ENCODE results near the gene C17orf75.

C17orf75 gene

GRCh38 chr17:32288615-32289014, 53.4 kb downstream of the C17orf75 start:
- peaks cover 4% of the 10 kb centered on the region for H3K4me1 ChIP-seq (ENCODE audit: control insufficient read depth, insufficient read depth, low read length, poor library complexity, severe bottlenecking)
- no peak overlapping the region for H3K27ac ChIP-seq (ENCODE audit: low read depth, low read length, severe bottlenecking)
- no peaks in the 10 kb centered on the region for H3K9me3 ChIP-seq (ENCODE audit: control insufficient read depth, low read length)
- no peak overlapping the region for H3K4me3 ChIP-seq (ENCODE audit: extremely low read depth, insufficient read depth, low read length, poor library complexity, severe bottlenecking)
- WGBS, 2 experiments (ENCODE audit: insufficient coverage in 2 of 2) = 70 to 85% methylated on average over 2 to 5 of the region's 11 CpGs
- no peaks in the 10 kb centered on the region for H3K36me3 ChIP-seq (ENCODE audit: control insufficient read depth, insufficient read depth, low read length)

GRCh38 chr17:32287804-32288511, 54.0 kb downstream of the C17orf75 start:
- 83 to 90% methylated on average over 9 to 10 of the region's 10 CpGs for WGBS, 2 experiments (ENCODE audit: insufficient coverage in 2 of 2)
- Histone ChIP-seq H3K27ac (ENCODE audit: low read depth, low read length, severe bottlenecking) (no peak overlapping the region), H3K4me1 (ENCODE audit: control insufficient read depth, insufficient read depth, low read length, poor library complexity, severe bottlenecking) (peaks cover 4% of the 10 kb centered on the region), H3K9me3 (ENCODE audit: control insufficient read depth, low read length) (no peaks in the 10 kb centered on the region), H3K4me3 (ENCODE audit: extremely low read depth, insufficient read depth, low read length, poor library complexity, severe bottlenecking) (no peak overlapping the region), H3K36me3 (ENCODE audit: control insufficient read depth, insufficient read depth, low read length) (no peaks in the 10 kb centered on the region)

- H3K27ac ChIP-seq (ENCODE audit: low read depth, low read length, severe bottlenecking) = no peak overlapping the region
- WGBS, 2 experiments (ENCODE audit: insufficient coverage in 2 of 2) = 86 to 96% methylated on average over 3 to 5 of the region's 5 CpGs
- H3K36me3 ChIP-seq (ENCODE audit: control insufficient read depth, insufficient read depth, low read length) = no peaks in the 10 kb centered on the region
- H3K9me3 ChIP-seq (ENCODE audit: control insufficient read depth, low read length) = no peaks in the 10 kb centered on the region
- H3K4me1 ChIP-seq (ENCODE audit: control insufficient read depth, insufficient read depth, low read length, poor library complexity, severe bottlenecking) = peaks cover 4% of the 10 kb centered on the region
- H3K4me3 ChIP-seq (ENCODE audit: extremely low read depth, insufficient read depth, low read length, poor library complexity, severe bottlenecking) = no peak overlapping the region
Observed at GRCh38 chr17:32286518-32286900, 55.5 kb downstream of the C17orf75 start.

GRCh38 chr17:32285746-32286517, 56.0 kb downstream of the C17orf75 start:
- H3K27ac ChIP-seq (ENCODE audit: low read depth, low read length, severe bottlenecking) = no peak overlapping the region
- WGBS, 2 experiments (ENCODE audit: insufficient coverage in 2 of 2) = 92 to 94% methylated on average over 9 of the region's 9 CpGs
- H3K4me1 ChIP-seq (ENCODE audit: control insufficient read depth, insufficient read depth, low read length, poor library complexity, severe bottlenecking) = peaks cover 4% of the 10 kb centered on the region

GRCh38 chr17:32285306-32285705, 56.7 kb downstream of the C17orf75 start:
- Histone ChIP-seq H3K27ac (ENCODE audit: low read depth, low read length, severe bottlenecking) (no peak overlapping the region), H3K9me3 (ENCODE audit: control insufficient read depth, low read length) (no peaks in the 10 kb centered on the region), H3K4me1 (ENCODE audit: control insufficient read depth, insufficient read depth, low read length, poor library complexity, severe bottlenecking) (peaks cover 4% of the 10 kb centered on the region), H3K36me3 (ENCODE audit: control insufficient read depth, insufficient read depth, low read length) (no peaks in the 10 kb centered on the region), H3K4me3 (ENCODE audit: extremely low read depth, insufficient read depth, low read length, poor library complexity, severe bottlenecking) (no peak overlapping the region)
- WGBS, 2 experiments (ENCODE audit: insufficient coverage in 2 of 2) = 93 to 95% methylated on average over 6 to 8 of the region's 8 CpGs

More at GRCh38 chr17:32285746-32286517, 56.0 kb downstream of the C17orf75 start:
- no peaks in the 10 kb centered on the region for H3K9me3 ChIP-seq (ENCODE audit: control insufficient read depth, low read length)
- H3K4me3 ChIP-seq (ENCODE audit: extremely low read depth, insufficient read depth, low read length, poor library complexity, severe bottlenecking) = no peak overlapping the region
- H3K36me3 ChIP-seq (ENCODE audit: control insufficient read depth, insufficient read depth, low read length) = no peaks in the 10 kb centered on the region

GRCh38 chr17:32283745-32284201, 58.2 kb downstream of the C17orf75 start:
- no peak overlapping the region for H3K27ac ChIP-seq (ENCODE audit: low read depth, low read length, severe bottlenecking)
- WGBS, 2 experiments (ENCODE audit: insufficient coverage in 2 of 2) = 85 to 90% methylated on average over 10 to 15 of the region's 20 CpGs

GRCh38 chr17:32281011-32281451, 60.9 kb downstream of the C17orf75 start:
- Histone ChIP-seq H3K27ac (ENCODE audit: low read depth, low read length, severe bottlenecking) (no peak overlapping the region), H3K9me3 (ENCODE audit: control insufficient read depth, low read length) (no peaks in the 10 kb centered on the region), H3K4me1 (ENCODE audit: control insufficient read depth, insufficient read depth, low read length, poor library complexity, severe bottlenecking) (peaks cover 10% of the 10 kb centered on the region), H3K36me3 (ENCODE audit: control insufficient read depth, insufficient read depth, low read length) (no peaks in the 10 kb centered on the region), H3K4me3 (ENCODE audit: extremely low read depth, insufficient read depth, low read length, poor library complexity, severe bottlenecking) (no peak overlapping the region)
- 30 to 35% methylated on average over 4 to 5 of the region's 9 CpGs for WGBS, 2 experiments (ENCODE audit: insufficient coverage in 2 of 2)

More at GRCh38 chr17:32283745-32284201, 58.2 kb downstream of the C17orf75 start:
- Histone ChIP-seq H3K9me3 (ENCODE audit: control insufficient read depth, low read length) (no peaks in the 10 kb centered on the region), H3K4me3 (ENCODE audit: extremely low read depth, insufficient read depth, low read length, poor library complexity, severe bottlenecking) (no peak overlapping the region), H3K36me3 (ENCODE audit: control insufficient read depth, insufficient read depth, low read length) (no peaks in the 10 kb centered on the region), H3K4me1 (ENCODE audit: control insufficient read depth, insufficient read depth, low read length, poor library complexity, severe bottlenecking) (peaks cover 8% of the 10 kb centered on the region)

GRCh38 chr17:32279891-32280716, 61.9 kb downstream of the C17orf75 start:
- H3K4me3 ChIP-seq (ENCODE audit: extremely low read depth, insufficient read depth, low read length, poor library complexity, severe bottlenecking) = no peak overlapping the region
- H3K36me3 ChIP-seq (ENCODE audit: control insufficient read depth, insufficient read depth, low read length) = no peaks in the 10 kb centered on the region
- WGBS, 2 experiments (ENCODE audit: insufficient coverage in 2 of 2) = 21 to 33% methylated on average over 12 to 16 of the region's 21 CpGs

GRCh38 chr17:32278815-32279214, 63.2 kb downstream of the C17orf75 start:
- 88 to 100% methylated on average over 2 of the region's 2 CpGs for WGBS, 2 experiments (ENCODE audit: insufficient coverage in 2 of 2)
- H3K36me3 ChIP-seq (ENCODE audit: control insufficient read depth, insufficient read depth, low read length) = no peaks in the 10 kb centered on the region
- peaks cover 21% of the 10 kb centered on the region for H3K4me1 ChIP-seq (ENCODE audit: control insufficient read depth, insufficient read depth, low read length, poor library complexity, severe bottlenecking)
- no peak overlapping the region for H3K4me3 ChIP-seq (ENCODE audit: extremely low read depth, insufficient read depth, low read length, poor library complexity, severe bottlenecking)
- no peak overlapping the region for H3K27ac ChIP-seq (ENCODE audit: low read depth, low read length, severe bottlenecking)
- H3K9me3 ChIP-seq (ENCODE audit: control insufficient read depth, low read length) = no peaks in the 10 kb centered on the region

More at GRCh38 chr17:32279891-32280716, 61.9 kb downstream of the C17orf75 start:
- Histone ChIP-seq H3K9me3 (ENCODE audit: control insufficient read depth, low read length) (no peaks in the 10 kb centered on the region), H3K4me1 (ENCODE audit: control insufficient read depth, insufficient read depth, low read length, poor library complexity, severe bottlenecking) (peaks cover 19% of the 10 kb centered on the region), H3K27ac (ENCODE audit: low read depth, low read length, severe bottlenecking) (no peak overlapping the region)

Measured in mesodermal cell (in vitro differentiated cells).